SU-DHL-6 (cell line): ENCODE data around the gene PSKH1.

Experiments
- CTCF ChIP-seq: fragments of 200-600 bp; sonication (generic); IDR thresholded peaks from one replicate; pipeline ENCODE4 v1.5.1; 2017; ENCODE audit warnings: antibody characterized with exemption, mild to moderate bottlenecking, low read length, moderate library complexity; ENCODE audit not compliant: insufficient read depth, poor library complexity, severe bottlenecking
- EZH2phosphoT487 ChIP-seq: fragments of 200-600 bp; sonication (generic), shearing (Covaris generic); conservative IDR thresholded peaks from 2 replicates; pipeline ENCODE4 v1.6.1; 2018; ENCODE audit warnings: mild to moderate bottlenecking, antibody characterized with exemption, low read length, moderate library complexity, mixed read lengths

GRCh38 chr16:67941469-67942199 is 48.6 kb downstream of the PSKH1 start:
- TF ChIP-seq CTCF: no peak
- no peak for TF ChIP-seq EZH2phosphoT487
